Fibroblast of lung (primary cell): ENCODE data around the gene ZFP57. TPM values are rescaled to one million over a fixed set of nuclear protein-coding genes. Genes with fewer than 3 reads are reported as not detected.

ENCODE experiments used
- DNase-seq, 2 donors: peaks; one replicate each; pipeline versions ENCODE4 v3.0.0 to v3.0.0-alpha.2; 2010; ENCODE audit warnings: low read depth in 2 of 2
- H2AFZ ChIP-seq: 2 replicates; pipeline ENCODE4 v1.5.1; 2012; ENCODE audit warnings: low read length, control low read depth, inconsistent platforms
- H3K27ac ChIP-seq: 2 replicates; pipeline ENCODE4 v1.5.1; 2011; ENCODE audit warnings: low read length, control low read depth; ENCODE audit not compliant: insufficient read depth
- H3K27me3 ChIP-seq: 2 replicates; pipeline ENCODE4 v1.5.1; 2011; ENCODE audit warnings: mild to moderate bottlenecking, low read length; ENCODE audit not compliant: control insufficient read depth, insufficient read depth
- H3K36me3 ChIP-seq: 2 replicates; pipeline ENCODE4 v1.5.1; 2011; ENCODE audit warnings: low read length; ENCODE audit not compliant: control insufficient read depth, insufficient read depth
- H3K4me1 ChIP-seq: 2 replicates; pipeline ENCODE4 v1.5.1; 2011; ENCODE audit warnings: low read length; ENCODE audit not compliant: control insufficient read depth, insufficient read depth; ENCODE audit errors: extremely low read depth
- H3K4me2 ChIP-seq: 2 replicates; pipeline ENCODE4 v1.5.1; 2011; ENCODE audit warnings: low read length, control low read depth; ENCODE audit not compliant: insufficient read depth; ENCODE audit errors: extremely low read depth
- H3K4me3 ChIP-seq, 4 experiments: fragments of 200-600 bp in 1 of 4; sonication (generic) in 1 of 4; replicated peaks in 1 of 4; 2 replicates each; pipeline ENCODE4 v1.5.1; 2011 to 2016; ENCODE audit warnings: low read length in 4 of 4, low read depth in 3 of 4, mild to moderate bottlenecking in 3 of 4, control low read depth in 2 of 4, inconsistent platforms in 1 of 4, mixed read lengths in 1 of 4; ENCODE audit not compliant: insufficient read depth in 1 of 4; ENCODE audit errors: control extremely low read depth in 1 of 4
- H3K79me2 ChIP-seq: 2 replicates; pipeline ENCODE4 v1.5.1; 2012; ENCODE audit warnings: mild to moderate bottlenecking, low read length, inconsistent platforms; ENCODE audit not compliant: control insufficient read depth, insufficient read depth
- H3K9ac ChIP-seq: 2 replicates; pipeline ENCODE4 v1.5.1; 2011; ENCODE audit warnings: mild to moderate bottlenecking, low read length, control low read depth; ENCODE audit not compliant: insufficient read depth
- H3K9me3 ChIP-seq: 2 replicates; pipeline ENCODE4 v1.5.1; 2012; ENCODE audit warnings: low read depth, low read length; ENCODE audit not compliant: control insufficient read depth, insufficient read depth
- H4K20me1 ChIP-seq: 2 replicates; pipeline ENCODE4 v1.5.1; 2011; ENCODE audit warnings: low read length; ENCODE audit not compliant: control insufficient read depth, insufficient read depth; ENCODE audit errors: extremely low read depth
- EZH2 ChIP-seq: IDR thresholded peaks from 2 replicates; pipeline ENCODE4 v1.5.1; 2012; ENCODE audit warnings: low read length, control low read depth, mild to moderate bottlenecking; ENCODE audit errors: missing control alignments
- polyA plus RNA-seq, 2 donors: library from polyadenylated mRNA; depleted of rRNA in 1 of 2; stranded (reverse) in 1 of 2; unstranded in 1 of 2; fragments of >200 nt; gene quantifications; 2 replicates each; pipeline ENCODE4 v1.2.1, GENCODE V29; 2011 to 2012; ENCODE audit warnings: missing spikeins in 1 of 2
- total RNA-seq: library from RNA; depleted of rRNA; stranded (reverse); fragments of >200 nt; gene quantifications from 2 replicates; pipeline ENCODE4 v1.2.1, GENCODE V29; 2014
- TF ChIP-seq, protein P1 (sequence below), 2 donors: IDR thresholded peaks in 1 of 2; conservative IDR thresholded peaks in 1 of 2; 1 replicate in 1 of 2; 2 replicates in 1 of 2; pipeline ENCODE4 v1.5.1; 2011 to 2012; ENCODE audit warnings: low read length in 2 of 2, control low read depth in 1 of 2, inconsistent platforms in 1 of 2, low read depth in 1 of 2, mild to moderate bottlenecking in 1 of 2

The ZFP57 gene
- total and polyA plus RNA-seq, 2 donors (not counting 1 experiment from before 2014, with no cell fraction given) = not detected

- TF ChIP-seq EZH2 = no peak
- TF ChIP-seq, protein P1, sequence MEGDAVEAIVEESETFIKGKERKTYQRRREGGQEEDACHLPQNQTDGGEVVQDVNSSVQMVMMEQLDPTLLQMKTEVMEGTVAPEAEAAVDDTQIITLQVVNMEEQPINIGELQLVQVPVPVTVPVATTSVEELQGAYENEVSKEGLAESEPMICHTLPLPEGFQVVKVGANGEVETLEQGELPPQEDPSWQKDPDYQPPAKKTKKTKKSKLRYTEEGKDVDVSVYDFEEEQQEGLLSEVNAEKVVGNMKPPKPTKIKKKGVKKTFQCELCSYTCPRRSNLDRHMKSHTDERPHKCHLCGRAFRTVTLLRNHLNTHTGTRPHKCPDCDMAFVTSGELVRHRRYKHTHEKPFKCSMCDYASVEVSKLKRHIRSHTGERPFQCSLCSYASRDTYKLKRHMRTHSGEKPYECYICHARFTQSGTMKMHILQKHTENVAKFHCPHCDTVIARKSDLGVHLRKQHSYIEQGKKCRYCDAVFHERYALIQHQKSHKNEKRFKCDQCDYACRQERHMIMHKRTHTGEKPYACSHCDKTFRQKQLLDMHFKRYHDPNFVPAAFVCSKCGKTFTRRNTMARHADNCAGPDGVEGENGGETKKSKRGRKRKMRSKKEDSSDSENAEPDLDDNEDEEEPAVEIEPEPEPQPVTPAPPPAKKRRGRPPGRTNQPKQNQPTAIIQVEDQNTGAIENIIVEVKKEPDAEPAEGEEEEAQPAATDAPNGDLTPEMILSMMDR (conservative IDR thresholded peaks at IDR 0.05 in 1 of 2, IDR thresholded peaks at IDR 0.05 in 1 of 2; ENCODE audit: low read depth in 1 of 2, low read length in 2 of 2) = peak in 1 of 2 donors; percentile 5
- no peaks in the 10 kb centered on the region for H3K9me3 ChIP-seq
- H3K36me3 ChIP-seq = no peaks in the 10 kb centered on the region
- DNase-seq = no peak
- no peaks in the 10 kb centered on the region for H3K79me2 ChIP-seq
- no peaks in the 10 kb centered on the region for H4K20me1 ChIP-seq
- peak overlapping the region; percentile 75 for H3K4me2 ChIP-seq
- peak overlapping the region; percentile 60 for H3K9ac ChIP-seq
- no peaks in the 10 kb centered on the region for H3K4me1 ChIP-seq
- peak overlapping the region; percentile 30 to 81 (median 50) for H3K4me3 ChIP-seq
- H2AFZ ChIP-seq = peak overlapping the region; percentile 75
- peak overlapping the region; percentile 34 for H3K27ac ChIP-seq
- peaks cover 3% of the 10 kb centered on the region for H3K27me3 ChIP-seq
These were observed 43.0 kb upstream of the ZFP57 start for GRCh38 chr6:29723666-29724588.

DNA sequence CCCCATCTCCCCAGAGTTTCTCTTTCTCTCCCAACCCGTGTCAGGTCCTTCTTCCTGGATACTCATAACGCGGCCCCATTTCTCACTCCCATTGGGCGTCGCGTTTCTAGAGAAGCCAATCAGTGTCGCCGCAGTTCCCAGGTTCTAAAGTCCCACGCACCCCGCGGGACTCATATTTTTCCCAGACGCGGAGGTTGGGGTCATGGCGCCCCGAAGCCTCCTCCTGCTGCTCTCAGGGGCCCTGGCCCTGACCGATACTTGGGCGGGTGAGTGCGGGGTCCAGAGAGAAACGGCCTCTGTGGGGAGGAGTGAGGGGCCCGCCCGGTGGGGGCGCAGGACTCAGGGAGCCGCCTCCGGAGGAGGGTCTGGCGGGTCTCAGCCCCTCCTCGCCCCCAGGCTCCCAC, 42.3 kb upstream of the ZFP57 start, which contains the start of gene HLA-F:
Gene HLA-F (plus strand): TSS at position 173 of the 404 bp plus-strand sequence. CDS start 30 bp downstream, at position 203.
- DNase-seq = peak; percentile 49 to 59
- Histone ChIP-seq H3K27ac (peak within 1 kb of the TSS; percentile 34), H3K36me3 (no peaks in the 10 kb centered on the region), H3K27me3 (peaks cover 3% of the 10 kb centered on the region), H3K9ac (peak within 1 kb of the TSS; percentile 60), H4K20me1 (no peaks in the 10 kb centered on the region), H3K4me1 (no peaks in the 10 kb centered on the region), H3K4me2 (peak within 1 kb of the TSS; percentile 75), H2AFZ (peak within 1 kb of the TSS; percentile 75), H3K79me2 (no peaks in the 10 kb centered on the region), H3K4me3 (peak within 1 kb of the TSS; percentile 30 to 81 (median 50)), H3K9me3 (no peaks in the 10 kb centered on the region)
- no peak for TF ChIP-seq EZH2
- TF ChIP-seq, protein P1 (conservative IDR thresholded peaks at IDR 0.05 in 1 of 2, IDR thresholded peaks at IDR 0.05 in 1 of 2; ENCODE audit: low read depth in 1 of 2, low read length in 2 of 2) = no peak

GRCh38 chr6:29720863-29721262, 39.9 kb upstream of the ZFP57 start:
- Histone ChIP-seq H3K4me3 (no peak overlapping the region), H3K36me3 (no peaks in the 10 kb centered on the region), H4K20me1 (no peaks in the 10 kb centered on the region), H3K4me1 (no peaks in the 10 kb centered on the region), H3K27me3 (peaks cover 3% of the 10 kb centered on the region), H3K9ac (no peak overlapping the region), H3K9me3 (no peaks in the 10 kb centered on the region), H3K79me2 (no peaks in the 10 kb centered on the region), H2AFZ (no peak overlapping the region), H3K4me2 (no peak overlapping the region), H3K27ac (no peak overlapping the region)
- DNase-seq = no peak
- TF ChIP-seq, protein P1 (conservative IDR thresholded peaks at IDR 0.05 in 1 of 2, IDR thresholded peaks at IDR 0.05 in 1 of 2; ENCODE audit: low read depth in 1 of 2, low read length in 2 of 2) = no peak
- no peak for TF ChIP-seq EZH2
